ENCODE data around the gene TAS2R39. TPM values are rescaled to one million over a fixed set of nuclear protein-coding genes. Genes with fewer than 3 reads are reported as not detected.

Gene TAS2R39
- total and polyA plus RNA-seq, 2 of the 4 experiments (the other 2 are of a cell fraction): not detected

DNA sequence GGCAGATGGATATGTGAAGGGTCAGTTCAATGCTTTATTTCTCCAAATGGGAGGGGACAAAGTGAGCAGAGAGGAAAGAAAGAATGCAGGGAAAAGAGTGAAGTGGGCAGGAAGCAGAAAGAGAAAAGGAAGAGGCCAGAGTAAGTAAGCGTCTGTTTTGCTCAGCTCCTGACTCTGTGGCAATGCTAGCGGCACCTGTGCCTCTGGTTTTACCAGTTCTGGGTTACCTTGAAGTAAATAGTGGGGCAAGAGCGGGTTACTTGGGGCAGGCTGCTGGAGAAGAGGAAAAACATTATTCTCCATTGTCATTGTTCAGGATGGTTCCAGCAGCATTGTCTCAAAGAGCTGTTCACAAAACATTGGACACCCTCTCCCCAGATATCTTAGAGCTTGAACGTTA, 40.6 kb downstream of the TAS2R39 start:
- no CpG with 5 or more reads among the region's 4 CpGs for WGBS, 2 experiments (ENCODE audit: extremely low coverage in 2 of 2, insufficient read length in 1 of 2)
- H3K9me1 ChIP-seq (ENCODE audit: insufficient read depth, low read length): no peaks in the 10 kb centered on the region
- no peak for TF ChIP-seq MAZ (IDR thresholded peaks at IDR 0.05; ENCODE audit: borderline replicate concordance, low read depth, low read length)
- no peak for TF ChIP-seq CEBPB (IDR thresholded peaks at IDR 0.05; ENCODE audit: low read depth, low read length)
- no peak for TF ChIP-seq CHD1 (IDR thresholded peaks at IDR 0.05; ENCODE audit: low read depth, low read length)
- TF ChIP-seq RFX5 (IDR thresholded peaks at IDR 0.05; ENCODE audit: low read depth, low read length): no peak
- TF ChIP-seq, protein P1, sequence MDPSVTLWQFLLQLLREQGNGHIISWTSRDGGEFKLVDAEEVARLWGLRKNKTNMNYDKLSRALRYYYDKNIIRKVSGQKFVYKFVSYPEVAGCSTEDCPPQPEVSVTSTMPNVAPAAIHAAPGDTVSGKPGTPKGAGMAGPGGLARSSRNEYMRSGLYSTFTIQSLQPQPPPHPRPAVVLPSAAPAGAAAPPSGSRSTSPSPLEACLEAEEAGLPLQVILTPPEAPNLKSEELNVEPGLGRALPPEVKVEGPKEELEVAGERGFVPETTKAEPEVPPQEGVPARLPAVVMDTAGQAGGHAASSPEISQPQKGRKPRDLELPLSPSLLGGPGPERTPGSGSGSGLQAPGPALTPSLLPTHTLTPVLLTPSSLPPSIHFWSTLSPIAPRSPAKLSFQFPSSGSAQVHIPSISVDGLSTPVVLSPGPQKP (IDR thresholded peaks at IDR 0.05; ENCODE audit: borderline replicate concordance, low read depth, low read length): no peak
- no peak for TF ChIP-seq SMC3 (IDR thresholded peaks at IDR 0.05; ENCODE audit: low read depth, low read length)
- TF ChIP-seq RAD21 (IDR thresholded peaks at IDR 0.05; ENCODE audit: low read length): no peak
- no peak for TF ChIP-seq NFE2L2 (IDR thresholded peaks at IDR 0.05; ENCODE audit: low read depth, low read length)
- no peak for TF ChIP-seq MXI1 (IDR thresholded peaks at IDR 0.05; ENCODE audit: borderline replicate concordance, low read depth, low read length)
- no peak for TF ChIP-seq FOS (IDR thresholded peaks at IDR 0.05; ENCODE audit: low read depth, low read length)
- TF ChIP-seq, protein P2, sequence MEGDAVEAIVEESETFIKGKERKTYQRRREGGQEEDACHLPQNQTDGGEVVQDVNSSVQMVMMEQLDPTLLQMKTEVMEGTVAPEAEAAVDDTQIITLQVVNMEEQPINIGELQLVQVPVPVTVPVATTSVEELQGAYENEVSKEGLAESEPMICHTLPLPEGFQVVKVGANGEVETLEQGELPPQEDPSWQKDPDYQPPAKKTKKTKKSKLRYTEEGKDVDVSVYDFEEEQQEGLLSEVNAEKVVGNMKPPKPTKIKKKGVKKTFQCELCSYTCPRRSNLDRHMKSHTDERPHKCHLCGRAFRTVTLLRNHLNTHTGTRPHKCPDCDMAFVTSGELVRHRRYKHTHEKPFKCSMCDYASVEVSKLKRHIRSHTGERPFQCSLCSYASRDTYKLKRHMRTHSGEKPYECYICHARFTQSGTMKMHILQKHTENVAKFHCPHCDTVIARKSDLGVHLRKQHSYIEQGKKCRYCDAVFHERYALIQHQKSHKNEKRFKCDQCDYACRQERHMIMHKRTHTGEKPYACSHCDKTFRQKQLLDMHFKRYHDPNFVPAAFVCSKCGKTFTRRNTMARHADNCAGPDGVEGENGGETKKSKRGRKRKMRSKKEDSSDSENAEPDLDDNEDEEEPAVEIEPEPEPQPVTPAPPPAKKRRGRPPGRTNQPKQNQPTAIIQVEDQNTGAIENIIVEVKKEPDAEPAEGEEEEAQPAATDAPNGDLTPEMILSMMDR (conservative IDR thresholded peaks at IDR 0.05; ENCODE audit: low read depth, low read length): no peak
- TF ChIP-seq BHLHE40 (IDR thresholded peaks at IDR 0.05; ENCODE audit: low read depth, low read length): no peak
- TF ChIP-seq RCOR1 (IDR thresholded peaks at IDR 0.05; ENCODE audit: insufficient replicate concordance, low read length): no peak
- TF ChIP-seq, protein P3, sequence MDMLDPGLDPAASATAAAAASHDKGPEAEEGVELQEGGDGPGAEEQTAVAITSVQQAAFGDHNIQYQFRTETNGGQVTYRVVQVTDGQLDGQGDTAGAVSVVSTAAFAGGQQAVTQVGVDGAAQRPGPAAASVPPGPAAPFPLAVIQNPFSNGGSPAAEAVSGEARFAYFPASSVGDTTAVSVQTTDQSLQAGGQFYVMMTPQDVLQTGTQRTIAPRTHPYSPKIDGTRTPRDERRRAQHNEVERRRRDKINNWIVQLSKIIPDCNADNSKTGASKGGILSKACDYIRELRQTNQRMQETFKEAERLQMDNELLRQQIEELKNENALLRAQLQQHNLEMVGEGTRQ (IDR thresholded peaks at IDR 0.05; ENCODE audit: low read depth, low read length): no peak
- TF ChIP-seq MAFK (IDR thresholded peaks at IDR 0.05; ENCODE audit: low read depth, low read length): no peak
- TF ChIP-seq POLR2A (IDR thresholded peaks at IDR 0.05; ENCODE audit: low read depth, low read length): no peak

More for the DNA sequence above, 40.6 kb downstream of the TAS2R39 start:
- Histone ChIP-seq H2BK15ac (ENCODE audit: low read depth, low read length) (no peak overlapping the region), H3K14ac (replicated peaks; ENCODE audit: low read depth, low read length) (no peak overlapping the region), H4K20me1 (ENCODE audit: insufficient read depth, low read length) (no peaks in the 10 kb centered on the region), H3K4me3 (ENCODE audit: insufficient read depth, low read depth, low read length) (no peak overlapping the region), H2BK5ac (ENCODE audit: low read depth, low read length, poor library complexity, severe bottlenecking) (no peak overlapping the region), H3K27ac (ENCODE audit: insufficient read depth, low read length) (no peak overlapping the region), H4K8ac (ENCODE audit: low read depth in 2 of 2, low read length in 2 of 2) (no peak overlapping the region), H3K36me3 (ENCODE audit: control insufficient read depth, insufficient read depth, low read length) (no peaks in the 10 kb centered on the region), H3K56ac (ENCODE audit: extremely low read depth, insufficient read depth, low read length) (no peak overlapping the region), H4K5ac (ENCODE audit: low read depth, low read length) (no peak overlapping the region), H3K27me3 (ENCODE audit: control insufficient read depth, insufficient read depth, low read length) (peaks cover 28% of the 10 kb centered on the region), H3K23ac (ENCODE audit: low read depth, low read length) (no peak overlapping the region), H2AFZ (replicated peaks; ENCODE audit: low read length, poor library complexity) (no peak overlapping the region), H3K18ac (ENCODE audit: low read depth, low read length) (no peak overlapping the region), H3K9me3 (ENCODE audit: control insufficient read depth, insufficient read depth, low read length) (no peaks in the 10 kb centered on the region), H2AK5ac (ENCODE audit: low read depth, low read length) (no peak overlapping the region), H3K9ac (ENCODE audit: low read depth, low read length) (no peak overlapping the region), H3K79me1 (ENCODE audit: low read depth in 1 of 2, low read length in 2 of 2) (no peaks in the 10 kb centered on the region), H2AK9ac (replicated peaks; ENCODE audit: low read depth, low read length, poor library complexity) (no peak overlapping the region), H3K4me1 (ENCODE audit: control insufficient read depth, insufficient read depth, low read length) (peaks cover 2% of the 10 kb centered on the region; the same call in 1 of the 2 replicates), H4K91ac (ENCODE audit: insufficient read depth, low read depth, low read length) (no peak overlapping the region), H3K4me2 (ENCODE audit: low read depth, low read length) (no peak overlapping the region), H2BK120ac (ENCODE audit: low read depth, low read length) (no peak overlapping the region), H2BK20ac (ENCODE audit: low read depth, low read length) (no peak overlapping the region), H3K4ac (ENCODE audit: low read depth, low read length) (no peak overlapping the region)
- DNase-seq (no peak), ATAC-seq (ENCODE audit: low read depth) (no peak)
- CTCF ChIA-PET: interaction anchor here (1.6 kb wide), 1 partner anchor 8 kb away, joined by 9 read pairs; no protein-coding TSS in a partner anchor
- BruUV-seq (replicated peaks): no TSS peak
- dilution Hi-C loops (cut with HindIII; ENCODE audit: low sequenced_read_pairs, unreplicated experiment) (no loop called here), in situ Hi-C loops (cut with MboI; ENCODE audit: low sequenced_read_pairs) (loop anchor here (25.0 kb wide), 1 partner anchor 886 kb away; no protein-coding TSS in a partner anchor), intact Hi-C loops (cut with micrococcal nuclease) (no loop called here)
- POLR2A ChIA-PET (ENCODE audit: unreplicated experiment): no interaction called here
